ENCODE results near the gene PHACTR2. TPM values are rescaled to one million over a fixed set of nuclear protein-coding genes. Genes with fewer than 3 reads are reported as not detected.
A peak's percentile ranks its signal among the peaks of the same experiment; 100 is the strongest.

The PHACTR2 gene
- total RNA-seq, 1 donor from 2014 or later = 44.7 TPM

DNA sequence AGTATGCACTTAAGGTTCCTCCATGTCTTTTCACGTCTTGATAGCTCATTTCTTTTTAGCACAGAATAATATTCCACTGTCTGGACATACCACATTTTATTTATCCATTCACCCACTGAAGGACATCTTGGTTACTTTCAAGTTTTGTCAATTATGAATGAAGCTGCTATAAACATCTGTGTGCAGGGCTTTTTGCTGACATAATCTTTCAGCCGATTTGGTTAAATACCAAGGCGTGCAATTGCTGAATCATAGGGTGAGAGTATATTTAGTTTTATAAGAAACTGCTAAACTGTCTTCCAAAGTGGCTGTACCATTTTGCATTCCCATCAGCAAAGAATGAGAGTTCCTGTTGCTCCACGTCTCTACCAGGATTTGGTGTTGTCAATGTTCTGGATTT lies 44.9 kb upstream of the PHACTR2 start:
- no peak for TF ChIP-seq EZH2 (IDR thresholded peaks at IDR 0.05; ENCODE audit: insufficient read depth, low read length)
- TF ChIP-seq, protein P1, sequence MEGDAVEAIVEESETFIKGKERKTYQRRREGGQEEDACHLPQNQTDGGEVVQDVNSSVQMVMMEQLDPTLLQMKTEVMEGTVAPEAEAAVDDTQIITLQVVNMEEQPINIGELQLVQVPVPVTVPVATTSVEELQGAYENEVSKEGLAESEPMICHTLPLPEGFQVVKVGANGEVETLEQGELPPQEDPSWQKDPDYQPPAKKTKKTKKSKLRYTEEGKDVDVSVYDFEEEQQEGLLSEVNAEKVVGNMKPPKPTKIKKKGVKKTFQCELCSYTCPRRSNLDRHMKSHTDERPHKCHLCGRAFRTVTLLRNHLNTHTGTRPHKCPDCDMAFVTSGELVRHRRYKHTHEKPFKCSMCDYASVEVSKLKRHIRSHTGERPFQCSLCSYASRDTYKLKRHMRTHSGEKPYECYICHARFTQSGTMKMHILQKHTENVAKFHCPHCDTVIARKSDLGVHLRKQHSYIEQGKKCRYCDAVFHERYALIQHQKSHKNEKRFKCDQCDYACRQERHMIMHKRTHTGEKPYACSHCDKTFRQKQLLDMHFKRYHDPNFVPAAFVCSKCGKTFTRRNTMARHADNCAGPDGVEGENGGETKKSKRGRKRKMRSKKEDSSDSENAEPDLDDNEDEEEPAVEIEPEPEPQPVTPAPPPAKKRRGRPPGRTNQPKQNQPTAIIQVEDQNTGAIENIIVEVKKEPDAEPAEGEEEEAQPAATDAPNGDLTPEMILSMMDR (IDR thresholded peaks at IDR 0.05; ENCODE audit: insufficient read depth, low read depth, low read length) = no peak
- Histone ChIP-seq H3K36me3 (ENCODE audit: insufficient read depth, low read length) (no peaks in the 10 kb centered on the region), H3K79me2 (ENCODE audit: insufficient read depth, low read length) (no peaks in the 10 kb centered on the region), H3K4me1 (ENCODE audit: insufficient read depth, low read length) (no peaks in the 10 kb centered on the region), H3K27ac (ENCODE audit: low read depth, low read length) (no peak overlapping the region), H3K27me3 (ENCODE audit: insufficient read depth, low read length) (no peaks in the 10 kb centered on the region), H4K20me1 (ENCODE audit: insufficient read depth, low read length) (no peaks in the 10 kb centered on the region), H3K4me3 (ENCODE audit: insufficient read depth, low read depth, low read length) (no peak overlapping the region), H2AFZ (ENCODE audit: low read depth, low read length) (no peak overlapping the region), H3K4me2 (ENCODE audit: low read length) (no peak overlapping the region), H3K9me3 (ENCODE audit: insufficient read depth, low read depth, low read length) (no peaks in the 10 kb centered on the region), H3K9ac (ENCODE audit: low read length) (no peak overlapping the region)
- Mint-ChIP-seq H3K4me1 (ENCODE audit: low read depth, unreplicated experiment) (no peaks in the 10 kb centered on the region), H3K36me3 (ENCODE audit: low read depth, unreplicated experiment) (no peaks in the 10 kb centered on the region), H3K27me3 (ENCODE audit: low read depth, unreplicated experiment) (no peaks in the 10 kb centered on the region), H3K9me3 (ENCODE audit: unreplicated experiment) (no peaks in the 10 kb centered on the region), H3K27ac (ENCODE audit: unreplicated experiment) (no peak overlapping the region), H3K4me3 (ENCODE audit: unreplicated experiment) (no peak overlapping the region)
- no peak for FAIRE-seq
- no peak for DNase-seq (ENCODE audit: low read depth)

GRCh38 chr6:143634486-143634885 lies 43.3 kb upstream of the PHACTR2 start:
- TF ChIP-seq, protein P1 (IDR thresholded peaks at IDR 0.05; ENCODE audit: insufficient read depth, low read depth, low read length) = no peak
- no peak for TF ChIP-seq EZH2 (IDR thresholded peaks at IDR 0.05; ENCODE audit: insufficient read depth, low read length)
- no peak overlapping the region for H3K27ac Mint-ChIP-seq (ENCODE audit: unreplicated experiment)
- no peak overlapping the region for H3K4me3 Mint-ChIP-seq (ENCODE audit: unreplicated experiment)
- H3K9me3 Mint-ChIP-seq (ENCODE audit: unreplicated experiment) = no peaks in the 10 kb centered on the region
- Histone ChIP-seq H3K79me2 (ENCODE audit: insufficient read depth, low read length) (no peaks in the 10 kb centered on the region), H4K20me1 (ENCODE audit: insufficient read depth, low read length) (no peaks in the 10 kb centered on the region), H3K27ac (ENCODE audit: low read depth, low read length) (no peak overlapping the region), H3K9me3 (ENCODE audit: insufficient read depth, low read depth, low read length) (no peaks in the 10 kb centered on the region), H3K4me1 (ENCODE audit: insufficient read depth, low read length) (no peaks in the 10 kb centered on the region), H3K9ac (ENCODE audit: low read length) (no peak overlapping the region), H2AFZ (ENCODE audit: low read depth, low read length) (no peak overlapping the region), H3K36me3 (ENCODE audit: insufficient read depth, low read length) (no peaks in the 10 kb centered on the region), H3K4me3 (ENCODE audit: insufficient read depth, low read depth, low read length) (no peak overlapping the region), H3K27me3 (ENCODE audit: insufficient read depth, low read length) (no peaks in the 10 kb centered on the region), H3K4me2 (ENCODE audit: low read length) (no peak overlapping the region)
- DNase-seq (ENCODE audit: low read depth) = peak; percentile 24
- FAIRE-seq = no peak
- no peaks in the 10 kb centered on the region for H3K27me3 Mint-ChIP-seq (ENCODE audit: low read depth, unreplicated experiment)
- H3K36me3 Mint-ChIP-seq (ENCODE audit: low read depth, unreplicated experiment) = no peaks in the 10 kb centered on the region
- H3K4me1 Mint-ChIP-seq (ENCODE audit: low read depth, unreplicated experiment) = no peaks in the 10 kb centered on the region

- no peak overlapping the region for H2AFZ ChIP-seq (ENCODE audit: low read depth, low read length)
- DNase-seq (ENCODE audit: low read depth) = no peak
- no peak for FAIRE-seq
These were observed 40.1 kb upstream of the PHACTR2 start for GRCh38 chr6:143637691-143638090.

More at GRCh38 chr6:143637691-143638090, 40.1 kb upstream of the PHACTR2 start:
- Mint-ChIP-seq H3K36me3 (ENCODE audit: low read depth, unreplicated experiment) (no peaks in the 10 kb centered on the region), H3K4me1 (ENCODE audit: low read depth, unreplicated experiment) (no peaks in the 10 kb centered on the region), H3K4me3 (ENCODE audit: unreplicated experiment) (no peak overlapping the region), H3K27ac (ENCODE audit: unreplicated experiment) (no peak overlapping the region), H3K27me3 (ENCODE audit: low read depth, unreplicated experiment) (no peaks in the 10 kb centered on the region), H3K9me3 (ENCODE audit: unreplicated experiment) (no peaks in the 10 kb centered on the region)
- Histone ChIP-seq H3K9ac (ENCODE audit: low read length) (no peak overlapping the region), H4K20me1 (ENCODE audit: insufficient read depth, low read length) (no peaks in the 10 kb centered on the region), H3K27ac (ENCODE audit: low read depth, low read length) (no peak overlapping the region), H3K79me2 (ENCODE audit: insufficient read depth, low read length) (no peaks in the 10 kb centered on the region), H3K4me1 (ENCODE audit: insufficient read depth, low read length) (no peaks in the 10 kb centered on the region), H3K4me3 (ENCODE audit: insufficient read depth, low read depth, low read length) (no peak overlapping the region), H3K27me3 (ENCODE audit: insufficient read depth, low read length) (no peaks in the 10 kb centered on the region), H3K4me2 (ENCODE audit: low read length) (no peak overlapping the region), H3K9me3 (ENCODE audit: insufficient read depth, low read depth, low read length) (no peaks in the 10 kb centered on the region), H3K36me3 (ENCODE audit: insufficient read depth, low read length) (no peaks in the 10 kb centered on the region)
- TF ChIP-seq EZH2 (IDR thresholded peaks at IDR 0.05; ENCODE audit: insufficient read depth, low read length) = no peak
- TF ChIP-seq, protein P1 (IDR thresholded peaks at IDR 0.05; ENCODE audit: insufficient read depth, low read depth, low read length) = no peak

Measured in astrocyte (in vitro differentiated cells and primary cell).